Vagina (tissue), 2 donors: Measurements from ENCODE around the gene SEMA3B. TPM values are rescaled to one million over a fixed set of nuclear protein-coding genes. Genes with fewer than 3 reads are reported as not detected.

ENCODE experiments used
- DNase-seq, 2 donors: peaks; one replicate each; pipeline ENCODE4 v3.0.0-alpha.2; 2017; ENCODE audit errors: extremely low spot score in 2 of 2
- H3K27ac ChIP-seq: fragments of 200-600 bp; sonication (generic); one replicate; pipeline ENCODE4 v1.5.1; 2019
- H3K27me3 ChIP-seq: fragments of 200-600 bp; sonication (generic); one replicate; pipeline ENCODE4 v1.5.1; 2019
- H3K36me3 ChIP-seq, 2 donors: fragments of 200-600 bp; sonication (generic); one replicate each; pipeline ENCODE4 v1.5.1; 2017 to 2019
- H3K4me1 ChIP-seq: fragments of 200-600 bp; sonication (generic); one replicate; pipeline ENCODE4 v1.5.1; 2019
- H3K4me3 ChIP-seq, 2 donors: fragments of 200-600 bp; sonication (generic); 1 replicate in 1 of 2; 2 replicates in 1 of 2; pipeline ENCODE4 v1.5.1; 2016 to 2019
- H3K9me3 ChIP-seq: fragments of 200-600 bp; sonication (generic); one replicate; pipeline ENCODE4 v1.5.1; 2019
- POLR2A ChIP-seq, 2 donors: fragments of 450-650 bp; IDR thresholded peaks; one replicate each; pipeline ENCODE4 v1.6.1; 2017; ENCODE audit warnings: antibody characterized with exemption in 2 of 2, mild to moderate bottlenecking in 2 of 2, moderate library complexity in 2 of 2
- POLR2AphosphoS5 ChIP-seq, 2 donors: sonication (generic); formaldehyde crosslinking; IDR thresholded peaks; one replicate each; pipeline ENCODE4 v1.9.0; 2017; ENCODE audit warnings: antibody characterized with exemption in 2 of 2, mild to moderate bottlenecking in 2 of 2, low read depth in 1 of 2; ENCODE audit not compliant: insufficient read depth in 1 of 2
- intact Hi-C: fragments of 100-400 bp; cut with DNase I; formaldehyde crosslinking; loops from one replicate; pipeline ENCODE4 v1.15.1; 2023
- total RNA-seq: library from RNA; depleted of rRNA; stranded (reverse); fragments of >200 nt; gene quantifications from one replicate; pipeline ENCODE4 v1.2.3, GENCODE V29; 2016
- TF ChIP-seq, protein P1 (sequence below), 3 experiments: fragments of 450-650 bp in 2 of 3; fragments of 200-600 bp in 1 of 3; sonication (generic) in 1 of 3; IDR thresholded peaks; one replicate each; pipeline ENCODE4 v1.5.1; 2017 to 2019; ENCODE audit warnings: antibody characterized with exemption in 3 of 3, mild to moderate bottlenecking in 2 of 3, moderate library complexity in 2 of 3

The SEMA3B gene
- total RNA-seq, 1 donor from 2014 or later = 32.9 TPM

DNA sequence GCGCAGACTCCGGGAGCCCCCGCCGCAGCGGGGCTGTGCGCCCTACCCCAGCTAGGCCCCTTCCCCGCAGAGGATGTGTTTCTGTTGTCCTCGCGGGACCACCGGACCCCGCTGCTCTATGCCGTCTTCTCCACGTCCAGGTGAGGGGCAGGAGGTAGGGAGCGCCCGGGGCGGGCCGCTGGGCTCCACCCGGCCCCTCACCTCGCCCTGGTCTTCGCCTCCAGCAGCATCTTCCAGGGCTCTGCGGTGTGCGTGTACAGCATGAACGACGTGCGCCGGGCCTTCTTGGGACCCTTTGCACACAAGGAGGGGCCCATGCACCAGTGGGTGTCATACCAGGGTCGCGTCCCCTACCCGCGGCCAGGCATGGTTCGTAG, 4.7 kb downstream of the SEMA3B start:
- no peaks in the 10 kb centered on the region for H3K27me3 ChIP-seq
- H3K4me1 ChIP-seq = peaks cover 60% of the 10 kb centered on the region
- peak overlapping the region in 1 of 2 donors; percentile 23 for H3K4me3 ChIP-seq
- H3K27ac ChIP-seq = peak overlapping the region; percentile 37
- no peak for DNase-seq
- TF ChIP-seq, protein P1, sequence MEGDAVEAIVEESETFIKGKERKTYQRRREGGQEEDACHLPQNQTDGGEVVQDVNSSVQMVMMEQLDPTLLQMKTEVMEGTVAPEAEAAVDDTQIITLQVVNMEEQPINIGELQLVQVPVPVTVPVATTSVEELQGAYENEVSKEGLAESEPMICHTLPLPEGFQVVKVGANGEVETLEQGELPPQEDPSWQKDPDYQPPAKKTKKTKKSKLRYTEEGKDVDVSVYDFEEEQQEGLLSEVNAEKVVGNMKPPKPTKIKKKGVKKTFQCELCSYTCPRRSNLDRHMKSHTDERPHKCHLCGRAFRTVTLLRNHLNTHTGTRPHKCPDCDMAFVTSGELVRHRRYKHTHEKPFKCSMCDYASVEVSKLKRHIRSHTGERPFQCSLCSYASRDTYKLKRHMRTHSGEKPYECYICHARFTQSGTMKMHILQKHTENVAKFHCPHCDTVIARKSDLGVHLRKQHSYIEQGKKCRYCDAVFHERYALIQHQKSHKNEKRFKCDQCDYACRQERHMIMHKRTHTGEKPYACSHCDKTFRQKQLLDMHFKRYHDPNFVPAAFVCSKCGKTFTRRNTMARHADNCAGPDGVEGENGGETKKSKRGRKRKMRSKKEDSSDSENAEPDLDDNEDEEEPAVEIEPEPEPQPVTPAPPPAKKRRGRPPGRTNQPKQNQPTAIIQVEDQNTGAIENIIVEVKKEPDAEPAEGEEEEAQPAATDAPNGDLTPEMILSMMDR (IDR thresholded peaks at IDR 0.05) = no peak
- TF ChIP-seq POLR2A (IDR thresholded peaks at IDR 0.05) = no peak
- no peak for TF ChIP-seq POLR2AphosphoS5 (IDR thresholded peaks at IDR 0.05; ENCODE audit: insufficient read depth in 1 of 2, low read depth in 1 of 2)
- H3K36me3 ChIP-seq = no peaks in the 10 kb centered on the region
- intact Hi-C loops = loop anchor here (5.0 to 10.0 kb wide), 2 partner anchors 46 to 149 kb away; no protein-coding TSS in a partner anchor
- H3K9me3 ChIP-seq = no peaks in the 10 kb centered on the region

DNA sequence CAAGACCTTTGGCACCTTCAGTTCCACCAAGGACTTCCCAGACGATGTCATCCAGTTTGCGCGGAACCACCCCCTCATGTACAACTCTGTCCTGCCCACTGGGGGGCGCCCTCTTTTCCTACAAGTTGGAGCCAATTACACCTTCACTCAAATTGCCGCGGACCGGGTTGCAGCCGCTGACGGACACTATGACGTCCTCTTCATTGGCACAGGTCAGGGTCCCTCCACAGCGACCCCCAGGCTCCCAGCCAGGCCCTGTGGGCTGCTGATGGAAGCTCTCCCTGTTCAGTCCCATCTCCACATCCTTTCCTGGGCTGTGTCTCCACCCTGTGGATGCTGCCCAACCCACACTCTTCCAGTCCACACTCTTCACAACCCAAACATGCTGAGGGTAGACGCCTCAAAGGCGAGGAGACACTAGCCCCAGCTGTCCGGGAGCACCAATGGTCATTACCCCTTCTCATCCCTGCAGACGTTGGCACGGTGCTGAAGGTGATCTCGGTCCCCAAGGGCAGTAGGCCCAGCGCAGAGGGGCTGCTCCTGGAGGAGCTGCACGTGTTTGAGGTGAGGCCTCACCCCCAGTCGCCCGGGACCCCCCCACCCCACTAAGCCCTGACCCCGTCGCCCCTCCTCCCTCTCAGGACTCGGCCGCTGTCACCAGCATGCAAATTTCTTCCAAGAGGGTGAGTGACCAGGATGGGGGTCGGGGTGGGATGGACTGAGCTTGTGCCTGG, 5.6 kb downstream of the SEMA3B start:
- intact Hi-C loops = loop anchor here (5.0 to 10.0 kb wide), 2 partner anchors 47 to 150 kb away; no protein-coding TSS in a partner anchor
- H3K4me1 ChIP-seq = peaks cover 52% of the 10 kb centered on the region
- no peaks in the 10 kb centered on the region for H3K27me3 ChIP-seq
- no peak overlapping the region for H3K4me3 ChIP-seq
- DNase-seq = no peak
- no peaks in the 10 kb centered on the region for H3K36me3 ChIP-seq
- no peaks in the 10 kb centered on the region for H3K9me3 ChIP-seq
- TF ChIP-seq POLR2AphosphoS5 (IDR thresholded peaks at IDR 0.05; ENCODE audit: insufficient read depth in 1 of 2, low read depth in 1 of 2) (no peak), POLR2A (IDR thresholded peaks at IDR 0.05) (no peak)
- TF ChIP-seq, protein P1 (IDR thresholded peaks at IDR 0.05) = peak in 2 of 3 experiments; percentile 28 to 51
- H3K27ac ChIP-seq = peak overlapping the region; percentile 37

DNA sequence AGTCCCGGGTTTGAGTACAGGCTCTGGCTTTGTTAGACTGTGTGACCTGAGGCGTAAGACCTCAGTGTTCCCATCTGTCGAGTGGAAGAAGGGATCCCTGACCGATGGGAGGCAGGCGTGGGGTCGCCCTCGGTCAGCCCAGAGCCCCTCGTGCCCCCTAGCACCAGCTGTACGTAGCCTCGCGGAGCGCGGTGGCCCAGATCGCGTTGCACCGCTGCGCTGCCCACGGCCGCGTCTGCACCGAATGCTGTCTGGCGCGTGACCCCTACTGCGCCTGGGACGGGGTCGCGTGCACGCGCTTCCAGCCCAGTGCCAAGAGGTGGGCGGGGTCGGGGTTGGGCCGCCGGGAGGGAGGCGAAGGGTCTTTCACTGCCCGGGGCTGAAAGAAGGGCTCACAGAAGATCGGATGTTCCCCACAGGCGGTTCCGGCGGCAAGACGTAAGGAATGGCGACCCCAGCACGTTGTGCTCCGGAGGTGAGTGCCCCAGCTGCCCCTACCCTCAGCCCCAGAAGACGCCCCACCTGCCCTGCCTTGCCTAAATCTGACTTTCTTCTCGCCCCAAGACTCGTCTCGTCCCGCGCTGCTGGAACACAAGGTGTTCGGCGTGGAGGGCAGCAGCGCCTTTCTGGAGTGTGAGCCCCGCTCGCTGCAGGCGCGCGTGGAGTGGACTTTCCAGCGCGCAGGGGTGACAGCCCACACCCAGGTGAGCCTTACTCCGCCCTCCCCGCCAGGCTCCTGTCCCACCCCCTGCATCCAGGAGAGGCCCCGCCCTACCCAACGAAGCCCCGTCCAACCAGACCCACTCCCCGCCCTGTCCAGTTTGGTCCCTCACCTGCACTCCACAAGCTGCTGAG, 6.4 kb downstream of the SEMA3B start:
- H3K36me3 ChIP-seq = no peaks in the 10 kb centered on the region
- intact Hi-C loops = loop anchor here (10.0 kb wide), 1 partner anchor 151 kb away; no protein-coding TSS in a partner anchor
- no peak overlapping the region for H3K27ac ChIP-seq
- no peak overlapping the region for H3K4me3 ChIP-seq
- TF ChIP-seq POLR2A (IDR thresholded peaks at IDR 0.05) (no peak), POLR2AphosphoS5 (IDR thresholded peaks at IDR 0.05; ENCODE audit: insufficient read depth in 1 of 2, low read depth in 1 of 2) (no peak)
- TF ChIP-seq, protein P1 (IDR thresholded peaks at IDR 0.05) = no peak
- H3K9me3 ChIP-seq = no peaks in the 10 kb centered on the region
- H3K27me3 ChIP-seq = no peaks in the 10 kb centered on the region
- H3K4me1 ChIP-seq = peaks cover 43% of the 10 kb centered on the region
- no peak for DNase-seq

DNA sequence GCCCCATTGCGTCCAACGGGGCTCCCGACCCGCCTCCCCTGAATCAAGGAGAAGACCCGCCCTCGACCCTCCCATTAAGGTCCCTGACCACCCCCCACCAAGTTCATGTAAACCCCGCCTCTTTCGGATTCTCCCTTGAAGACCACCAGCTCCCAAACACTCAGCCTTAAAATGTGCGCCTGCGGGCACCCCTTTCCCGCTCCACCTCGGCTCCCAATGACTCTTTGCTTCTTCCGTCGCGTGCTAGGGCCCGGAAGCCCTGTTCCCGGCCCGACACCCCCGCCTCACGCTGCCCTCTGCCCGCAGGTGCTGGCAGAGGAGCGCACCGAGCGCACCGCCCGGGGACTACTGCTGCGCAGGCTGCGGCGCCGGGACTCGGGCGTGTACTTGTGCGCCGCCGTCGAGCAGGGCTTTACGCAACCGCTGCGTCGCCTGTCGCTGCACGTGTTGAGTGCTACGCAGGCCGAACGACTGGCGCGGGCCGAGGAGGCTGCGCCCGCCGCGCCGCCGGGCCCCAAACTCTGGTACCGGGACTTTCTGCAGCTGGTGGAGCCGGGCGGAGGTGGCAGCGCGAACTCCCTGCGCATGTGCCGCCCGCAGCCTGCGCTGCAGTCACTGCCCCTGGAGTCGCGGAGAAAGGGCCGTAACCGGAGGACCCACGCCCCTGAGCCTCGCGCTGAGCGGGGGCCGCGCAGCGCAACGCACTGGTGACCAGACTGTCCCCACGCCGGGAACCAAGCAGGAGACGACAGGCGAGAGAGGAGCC, 7.2 kb downstream of the SEMA3B start:
- intact Hi-C loops = loop anchor here (10.0 kb wide), 1 partner anchor 151 kb away; no protein-coding TSS in a partner anchor

More for the DNA sequence above, 7.2 kb downstream of the SEMA3B start:
- H3K9me3 ChIP-seq = no peaks in the 10 kb centered on the region
- no peak for DNase-seq
- H3K27ac ChIP-seq = no peak overlapping the region
- no peaks in the 10 kb centered on the region for H3K36me3 ChIP-seq
- TF ChIP-seq, protein P1 (IDR thresholded peaks at IDR 0.05) = no peak
- TF ChIP-seq POLR2A (IDR thresholded peaks at IDR 0.05) = no peak
- no peak for TF ChIP-seq POLR2AphosphoS5 (IDR thresholded peaks at IDR 0.05; ENCODE audit: insufficient read depth in 1 of 2, low read depth in 1 of 2)
- peaks cover 35% of the 10 kb centered on the region for H3K4me1 ChIP-seq
- no peak overlapping the region for H3K4me3 ChIP-seq
- H3K27me3 ChIP-seq = no peaks in the 10 kb centered on the region
